HepG2 (cell line): ENCODE measurements around the gene SLC16A5. TPM values are rescaled to one million over a fixed set of nuclear protein-coding genes. Genes with fewer than 3 reads are reported as not detected.

Source experiments
- ARNTL ChIP-seq: sonication (generic); formaldehyde crosslinking; IDR thresholded peaks from 2 replicates; pipeline ENCODE4 v1.4.0; 2020; ENCODE audit warnings: mild to moderate bottlenecking, missing genetic modification reagents
- ASH2L ChIP-seq: fragments of 300-600, 200-600 bp; sonication (generic); IDR thresholded peaks from 2 replicates; pipeline ENCODE4 v1.7.0; 2017; ENCODE audit warnings: low read depth, mild to moderate bottlenecking, moderate library complexity, mixed read lengths, low read length; ENCODE audit not compliant: insufficient read length
- BCL3 ChIP-seq: sonication (generic); formaldehyde crosslinking; IDR thresholded peaks from 2 replicates; pipeline ENCODE4 v1.5.1; 2020; ENCODE audit warnings: mild to moderate bottlenecking, missing genetic modification reagents, moderate library complexity
- ELF4 ChIP-seq: sonication (generic); formaldehyde crosslinking; IDR thresholded peaks from 2 replicates; pipeline ENCODE4 v1.5.0; 2020; ENCODE audit warnings: missing genetic modification reagents, mild to moderate bottlenecking, moderate library complexity, borderline replicate concordance
- IKZF5 ChIP-seq: IDR thresholded peaks from 2 replicates; pipeline ENCODE4 v1.6.1; 2018; ENCODE audit warnings: missing genetic modification reagents, mild to moderate bottlenecking, missing compliant biosample characterization
- MXI1 ChIP-seq: IDR thresholded peaks from 3 replicates; pipeline ENCODE4 v1.6.1; 2012; ENCODE audit warnings: low read depth, low read length, inconsistent platforms, borderline replicate concordance
- POGK ChIP-seq: sonication (generic); formaldehyde crosslinking; conservative IDR thresholded peaks from 2 replicates; pipeline ENCODE4 v1.8.0; 2022; ENCODE audit warnings: mild to moderate bottlenecking, moderate library complexity, missing genetic modification reagents
- POGZ ChIP-seq: sonication (generic); formaldehyde crosslinking; IDR thresholded peaks from 2 replicates; pipeline ENCODE4 v1.4.0; 2020; ENCODE audit warnings: mild to moderate bottlenecking, missing genetic modification reagents
- SPEN ChIP-seq: sonication (generic); formaldehyde crosslinking; IDR thresholded peaks from 2 replicates; pipeline ENCODE4 v1.5.1; 2020; ENCODE audit warnings: low read depth, mild to moderate bottlenecking, missing genetic modification reagents
- TARDBP ChIP-seq: sonication (generic); formaldehyde crosslinking; IDR thresholded peaks from 2 replicates; pipeline ENCODE4 v1.8.0; 2022; ENCODE audit warnings: mild to moderate bottlenecking, missing genetic modification reagents
- ZNF317 ChIP-seq: sonication (generic); formaldehyde crosslinking; IDR thresholded peaks from 2 replicates; pipeline ENCODE4 v1.5.0; 2020; ENCODE audit warnings: mild to moderate bottlenecking, missing genetic modification reagents
- ZNF737 ChIP-seq: sonication (generic); formaldehyde crosslinking; IDR thresholded peaks from 2 replicates; pipeline ENCODE4 v1.5.0; 2020; ENCODE audit warnings: missing genetic modification reagents, mild to moderate bottlenecking, borderline replicate concordance
- ZNF788 ChIP-seq: sonication (generic); formaldehyde crosslinking; IDR thresholded peaks from 2 replicates; pipeline ENCODE4 v1.5.0; 2020; ENCODE audit warnings: mild to moderate bottlenecking, missing genetic modification reagents, borderline replicate concordance
- polyA plus RNA-seq, 8 experiments: library from polyadenylated mRNA; depleted of rRNA in 3 of 8; stranded (reverse) in 7 of 8; unstranded in 1 of 8; fragments of >200 nt; fragmentation: Illumina TruSeq in 4 of 8; extraction: Trizol in 4 of 8; gene quantifications; 2 replicates each; pipeline versions ENCODE4 v1.2.1 to v1.2.3, GENCODE V29; 2011 to 2016; ENCODE audit warnings: low read depth in 4 of 8, missing spikeins in 1 of 8, mixed read lengths in 1 of 8; ENCODE audit not compliant: insufficient read depth in 1 of 8
- total RNA-seq, 5 experiments: library from RNA; depleted of rRNA; stranded (reverse); fragments of >200 nt; fragmentation: Illumina TruSeq; extraction: Trizol; gene quantifications; 2 replicates each; pipeline ENCODE4 v1.2.3, GENCODE V29; 2016; ENCODE audit warnings: low read depth in 1 of 5
- TF ChIP-seq, protein P1 (sequence below): sonication (generic); formaldehyde crosslinking; IDR thresholded peaks from 2 replicates; pipeline ENCODE4 v1.5.0; 2020; ENCODE audit warnings: mild to moderate bottlenecking, missing genetic modification reagents, borderline replicate concordance
- TF ChIP-seq, protein P2 (sequence below): IDR thresholded peaks from 2 replicates; pipeline ENCODE4 v1.6.1; 2012; ENCODE audit warnings: low read depth, low read length, improper control_type of control experiment
- TF ChIP-seq, protein P3 (sequence below): sonication (generic); formaldehyde crosslinking; IDR thresholded peaks from 2 replicates; pipeline ENCODE4 v1.4.0; 2020; ENCODE audit warnings: missing genetic modification reagents, borderline replicate concordance

Gene SLC16A5
- total and polyA plus RNA-seq, 2 of the 13 experiments (the other 11 are each of a cell fraction or from before 2014, with no cell fraction given), result 0.69 to 5.6 TPM

DNA sequence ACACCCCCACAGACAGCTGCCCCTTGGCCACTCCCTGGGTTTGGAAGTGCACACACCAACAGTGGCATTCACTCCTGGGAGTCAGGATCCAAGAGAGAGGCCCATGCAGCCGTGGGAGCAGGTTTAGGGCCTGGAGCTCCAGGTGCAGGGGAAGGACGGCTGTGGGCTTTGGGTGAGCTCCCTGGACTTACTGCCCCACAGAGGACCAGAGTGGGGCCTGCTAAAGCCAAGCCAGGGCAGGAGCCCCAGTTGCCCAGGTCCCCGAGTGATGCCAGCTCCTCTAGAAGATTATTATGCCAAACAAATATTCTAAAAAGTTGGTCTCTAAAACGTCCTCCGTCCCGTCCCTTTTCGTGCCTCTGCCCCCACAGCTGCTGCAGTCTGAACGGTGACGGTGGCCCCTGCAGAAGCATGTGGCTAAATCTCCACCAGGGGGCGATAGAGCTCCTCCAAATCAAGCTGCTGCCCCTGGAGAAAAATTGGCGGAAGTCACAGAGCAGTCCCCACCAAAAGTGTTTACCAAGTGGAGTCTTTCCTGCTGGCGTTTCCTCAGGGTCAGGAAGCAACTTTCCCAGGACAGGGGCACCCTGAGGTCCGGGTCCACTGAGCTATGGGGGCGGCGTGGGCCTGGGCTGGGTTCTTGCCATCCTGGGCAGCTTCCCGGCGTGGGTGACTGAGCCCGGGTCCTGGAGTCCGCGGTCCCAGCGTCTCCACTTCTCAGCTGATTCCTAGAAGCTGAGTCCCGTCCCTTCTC is 26.2 kb downstream of the SLC16A5 start (continued):
- TF ChIP-seq ZNF317 (CRISPR knock-in tag) (0 out of 2 replicates have a peak, but pooled peaks have one; percentile 39), TARDBP (CRISPR knock-in tag) (0 out of 2 replicates have a peak, but pooled peaks have one; percentile 30), ARNTL (peak; percentile 44; the same call in 1 of the 2 replicates), POGK (peak; percentile 59; the same call in 1 of the 2 replicates), ELF4 (CRISPR knock-in tag) (peak; percentile 41; the same call in 1 of the 2 replicates), POGZ (CRISPR knock-in tag) (no peak), BCL3 (CRISPR knock-in tag) (no peak), ASH2L (no peak), MXI1 (peak; percentile 59; the same call in 1 of the 3 replicates), IKZF5 (CRISPR knock-in tag) (peak; percentile 71; the same call in 1 of the 2 replicates), SPEN (CRISPR knock-in tag) (0 out of 2 replicates have a peak, but pooled peaks have one; percentile 36), ZNF788 (CRISPR knock-in tag) (peak; percentile 60; the same call in 1 of the 2 replicates), ZNF737 (CRISPR knock-in tag) (no peak)
- TF ChIP-seq, protein P1, sequence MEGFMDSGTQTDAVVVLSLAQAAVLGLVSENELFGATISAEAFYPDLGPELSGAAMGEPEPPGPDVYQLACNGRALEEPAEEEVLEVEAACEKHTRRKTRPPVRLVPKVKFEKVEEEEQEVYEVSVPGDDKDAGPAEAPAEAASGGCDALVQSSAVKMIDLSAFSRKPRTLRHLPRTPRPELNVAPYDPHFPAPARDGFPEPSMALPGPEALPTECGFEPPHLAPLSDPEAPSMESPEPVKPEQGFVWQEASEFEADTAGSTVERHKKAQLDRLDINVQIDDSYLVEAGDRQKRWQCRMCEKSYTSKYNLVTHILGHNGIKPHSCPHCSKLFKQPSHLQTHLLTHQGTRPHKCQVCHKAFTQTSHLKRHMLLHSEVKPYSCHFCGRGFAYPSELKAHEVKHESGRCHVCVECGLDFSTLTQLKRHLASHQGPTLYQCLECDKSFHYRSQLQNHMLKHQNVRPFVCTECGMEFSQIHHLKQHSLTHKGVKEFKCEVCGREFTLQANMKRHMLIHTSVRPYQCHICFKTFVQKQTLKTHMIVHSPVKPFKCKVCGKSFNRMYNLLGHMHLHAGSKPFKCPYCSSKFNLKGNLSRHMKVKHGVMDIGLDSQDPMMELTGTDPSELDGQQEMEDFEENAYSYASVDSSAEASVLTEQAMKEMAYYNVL (CRISPR knock-in tag), result peak; percentile 65; the same call in 1 of the 2 replicates
- TF ChIP-seq, protein P2, sequence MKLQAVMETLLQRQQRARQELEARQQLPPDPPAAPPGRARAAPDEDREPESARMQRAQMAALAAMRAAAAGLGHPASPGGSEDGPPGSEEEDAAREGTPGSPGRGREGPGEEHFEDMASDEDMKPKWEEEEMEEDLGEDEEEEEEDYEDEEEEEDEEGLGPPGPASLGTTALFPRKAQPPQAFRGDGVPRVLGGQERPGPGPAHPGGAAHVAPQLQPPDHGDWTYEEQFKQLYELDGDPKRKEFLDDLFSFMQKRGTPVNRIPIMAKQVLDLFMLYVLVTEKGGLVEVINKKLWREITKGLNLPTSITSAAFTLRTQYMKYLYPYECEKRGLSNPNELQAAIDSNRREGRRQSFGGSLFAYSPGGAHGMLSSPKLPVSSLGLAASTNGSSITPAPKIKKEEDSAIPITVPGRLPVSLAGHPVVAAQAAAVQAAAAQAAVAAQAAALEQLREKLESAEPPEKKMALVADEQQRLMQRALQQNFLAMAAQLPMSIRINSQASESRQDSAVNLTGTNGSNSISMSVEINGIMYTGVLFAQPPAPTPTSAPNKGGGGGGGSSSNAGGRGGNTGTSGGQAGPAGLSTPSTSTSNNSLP, result no peak
- TF ChIP-seq, protein P3, sequence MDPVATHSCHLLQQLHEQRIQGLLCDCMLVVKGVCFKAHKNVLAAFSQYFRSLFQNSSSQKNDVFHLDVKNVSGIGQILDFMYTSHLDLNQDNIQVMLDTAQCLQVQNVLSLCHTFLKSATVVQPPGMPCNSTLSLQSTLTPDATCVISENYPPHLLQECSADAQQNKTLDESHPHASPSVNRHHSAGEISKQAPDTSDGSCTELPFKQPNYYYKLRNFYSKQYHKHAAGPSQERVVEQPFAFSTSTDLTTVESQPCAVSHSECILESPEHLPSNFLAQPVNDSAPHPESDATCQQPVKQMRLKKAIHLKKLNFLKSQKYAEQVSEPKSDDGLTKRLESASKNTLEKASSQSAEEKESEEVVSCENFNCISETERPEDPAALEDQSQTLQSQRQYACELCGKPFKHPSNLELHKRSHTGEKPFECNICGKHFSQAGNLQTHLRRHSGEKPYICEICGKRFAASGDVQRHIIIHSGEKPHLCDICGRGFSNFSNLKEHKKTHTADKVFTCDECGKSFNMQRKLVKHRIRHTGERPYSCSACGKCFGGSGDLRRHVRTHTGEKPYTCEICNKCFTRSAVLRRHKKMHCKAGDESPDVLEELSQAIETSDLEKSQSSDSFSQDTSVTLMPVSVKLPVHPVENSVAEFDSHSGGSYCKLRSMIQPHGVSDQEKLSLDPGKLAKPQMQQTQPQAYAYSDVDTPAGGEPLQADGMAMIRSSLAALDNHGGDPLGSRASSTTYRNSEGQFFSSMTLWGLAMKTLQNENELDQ (CRISPR knock-in tag), result no peak
